ENCODE data around the gene ADARB2.

GRCh38 chr10:1641402-1641801, 95.9 kb downstream of the ADARB2 start:
- TF ChIP-seq CTCF (IDR thresholded peaks at IDR 0.05) (no peak), POLR2A (IDR thresholded peaks at IDR 0.05; ENCODE audit: low read depth) (no peak)

All from esophagus muscularis mucosa (tissue), 3 donors.